HepG2 (cell line): ENCODE data around the gene ADGRG1. TPM values are rescaled to one million over a fixed set of nuclear protein-coding genes. Genes with fewer than 3 reads are reported as not detected.

Experiments used
- CEBPG ChIP-seq: IDR thresholded peaks from 2 replicates; pipeline ENCODE4 v1.6.1; 2016
- FOXK1 ChIP-seq: sonication (generic); formaldehyde crosslinking; IDR thresholded peaks from 2 replicates; pipeline ENCODE4 v1.4.0; 2020; ENCODE audit warnings: low read depth, missing genetic modification reagents, borderline replicate concordance
- KLF16 ChIP-seq, 2 experiments: sonication (generic) in 1 of 2; formaldehyde crosslinking in 1 of 2; IDR thresholded peaks; 2 replicates each; pipeline versions ENCODE4 v1.6.1 to v1.8.0; 2016 to 2023; ENCODE audit warnings: missing genetic modification reagents in 2 of 2, missing compliant biosample characterization in 1 of 2
- MED1 ChIP-seq: sonication (generic); formaldehyde crosslinking; IDR thresholded peaks from 2 replicates; pipeline ENCODE4 v1.4.0; 2020; ENCODE audit warnings: missing genetic modification reagents
- MIER3 ChIP-seq: IDR thresholded peaks from 2 replicates; pipeline ENCODE4 v1.6.1; 2016; ENCODE audit warnings: missing compliant biosample characterization, borderline replicate concordance
- MTF1 ChIP-seq: sonication (generic); formaldehyde crosslinking; IDR thresholded peaks from 2 replicates; pipeline ENCODE4 v1.5.0; 2020; ENCODE audit warnings: missing genetic modification reagents
- NFYB ChIP-seq: sonication (generic); formaldehyde crosslinking; IDR thresholded peaks from 2 replicates; pipeline ENCODE4 v1.4.0; 2020; ENCODE audit warnings: missing genetic modification reagents
- NR2F6 ChIP-seq, 2 experiments: IDR thresholded peaks; 2 replicates each; pipeline ENCODE4 v1.6.1; 2016; ENCODE audit warnings: antibody characterized with exemption in 1 of 2, mild to moderate bottlenecking in 1 of 2
- RBAK ChIP-seq: sonication (generic); formaldehyde crosslinking; IDR thresholded peaks from 2 replicates; pipeline ENCODE4 v1.5.1; 2020; ENCODE audit warnings: mild to moderate bottlenecking, missing genetic modification reagents
- SATB2 ChIP-seq: sonication (generic); formaldehyde crosslinking; IDR thresholded peaks from 2 replicates; pipeline ENCODE4 v1.5.0; 2020; ENCODE audit warnings: missing genetic modification reagents
- STAT5B ChIP-seq: sonication (generic); formaldehyde crosslinking; IDR thresholded peaks from 2 replicates; pipeline ENCODE4 v1.4.0; 2020; ENCODE audit warnings: missing genetic modification reagents
- TCF12 ChIP-seq, 2 experiments: fragments of 450-650 bp in 1 of 2; sonication (generic) in 1 of 2; formaldehyde crosslinking in 1 of 2; IDR thresholded peaks; 2 replicates each; pipeline versions ENCODE4 v1.6.1 to v1.8.0; 2017 to 2022; ENCODE audit warnings: antibody characterized with exemption in 1 of 2, mild to moderate bottlenecking in 1 of 2, missing genetic modification reagents in 1 of 2, moderate library complexity in 1 of 2
- TMF1 ChIP-seq: sonication (generic); formaldehyde crosslinking; IDR thresholded peaks from 2 replicates; pipeline ENCODE4 v1.8.1; 2022; ENCODE audit warnings: low read depth, missing genetic modification reagents
- ZBTB21 ChIP-seq: sonication (generic); formaldehyde crosslinking; IDR thresholded peaks from 2 replicates; pipeline ENCODE4 v1.4.0; 2020; ENCODE audit warnings: missing genetic modification reagents
- ZMAT3 ChIP-seq: sonication (generic); formaldehyde crosslinking; conservative IDR thresholded peaks from 2 replicates; pipeline ENCODE4 v1.7.0; 2021; ENCODE audit warnings: missing genetic modification reagents
- ZNF180 ChIP-seq: sonication (generic); formaldehyde crosslinking; IDR thresholded peaks from 2 replicates; pipeline ENCODE4 v1.4.0; 2020; ENCODE audit warnings: low read depth, missing genetic modification reagents, borderline replicate concordance
- ZNF263 ChIP-seq: sonication (generic); formaldehyde crosslinking; IDR thresholded peaks from 2 replicates; pipeline ENCODE4 v1.4.0; 2020; ENCODE audit warnings: missing genetic modification reagents
- ZNF782 ChIP-seq: sonication (generic); formaldehyde crosslinking; IDR thresholded peaks from 2 replicates; pipeline ENCODE4 v1.4.0; 2020; ENCODE audit warnings: missing genetic modification reagents, mild to moderate bottlenecking, borderline replicate concordance
- polyA plus RNA-seq, 8 experiments: library from polyadenylated mRNA; depleted of rRNA in 3 of 8; stranded (reverse) in 7 of 8; unstranded in 1 of 8; fragments of >200 nt; fragmentation: Illumina TruSeq in 4 of 8; extraction: Trizol in 4 of 8; gene quantifications; 2 replicates each; pipeline versions ENCODE4 v1.2.1 to v1.2.3, GENCODE V29; 2011 to 2016; ENCODE audit warnings: low read depth in 4 of 8, missing spikeins in 1 of 8, mixed read lengths in 1 of 8; ENCODE audit not compliant: insufficient read depth in 1 of 8
- total RNA-seq, 5 experiments: library from RNA; depleted of rRNA; stranded (reverse); fragments of >200 nt; fragmentation: Illumina TruSeq; extraction: Trizol; gene quantifications; 2 replicates each; pipeline ENCODE4 v1.2.3, GENCODE V29; 2016; ENCODE audit warnings: low read depth in 1 of 5
- TF ChIP-seq, protein P1 (sequence below): sonication (generic); formaldehyde crosslinking; IDR thresholded peaks from 2 replicates; pipeline ENCODE4 v1.5.1; 2020; ENCODE audit warnings: mild to moderate bottlenecking, missing genetic modification reagents, moderate library complexity
- TF ChIP-seq, protein P2 (sequence below): sonication (generic); formaldehyde crosslinking; IDR thresholded peaks from 2 replicates; pipeline ENCODE4 v1.4.0; 2020; ENCODE audit warnings: mild to moderate bottlenecking, missing genetic modification reagents
- TF ChIP-seq, protein P3 (sequence below): sonication (generic); formaldehyde crosslinking; IDR thresholded peaks from 2 replicates; pipeline ENCODE4 v1.5.1; 2020; ENCODE audit warnings: missing genetic modification reagents, mild to moderate bottlenecking, borderline replicate concordance

The ADGRG1 gene
- total and polyA plus RNA-seq, 2 of the 13 experiments (the other 11 are each of a cell fraction or from before 2014, with no cell fraction given): 2.7 to 5.9 TPM

DNA sequence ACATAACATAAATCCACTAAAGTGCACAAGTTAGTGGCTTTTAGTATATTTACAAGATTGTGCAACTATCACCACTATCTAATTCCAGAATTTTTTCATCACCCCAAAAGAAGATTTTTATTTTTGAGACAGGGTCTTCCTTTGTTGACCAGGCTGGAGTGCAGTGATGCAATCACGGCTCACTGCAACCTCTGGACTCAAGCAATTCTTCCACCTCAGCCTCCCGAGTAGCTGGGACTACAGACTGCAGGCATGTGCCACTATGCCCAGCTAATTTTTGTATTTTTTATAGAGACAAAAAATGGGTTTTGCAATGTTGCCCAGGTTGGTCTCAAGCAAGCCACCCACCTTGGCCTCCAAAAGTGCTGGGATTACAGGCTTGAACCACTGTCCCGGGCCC is 81.2 kb downstream of the ADGRG1 start (continued):
- TF ChIP-seq KLF16 (CRISPR knock-in tag; IDR thresholded peaks at IDR 0.05) (peak in 1 of 2 experiments; percentile 49; a peak in 1 of 4 replicates), NR2F6 (IDR thresholded peaks at IDR 0.05) (0 out of 2 replicates have a peak, but pooled peaks have one; percentile 18), NR2F6 (CRISPR knock-in tag; IDR thresholded peaks at IDR 0.05) (peak; percentile 26; the same call in 1 of the 2 replicates), MIER3 (CRISPR knock-in tag) (0 out of 2 replicates have a peak, but pooled peaks have one; percentile 55), FOXK1 (peak; percentile 49; the same call in 1 of the 2 replicates), ZNF180 (no peak), ZMAT3 (CRISPR knock-in tag) (no peak), TCF12 (IDR thresholded peaks at IDR 0.05) (no peak), TCF12 (CRISPR knock-in tag; IDR thresholded peaks at IDR 0.05) (no peak), ZBTB21 (CRISPR knock-in tag) (no peak), SATB2 (no peak), ZNF782 (no peak), MED1 (CRISPR knock-in tag) (peak; percentile 68), RBAK (CRISPR knock-in tag) (no peak), NFYB (no peak), STAT5B (no peak), CEBPG (peak; percentile 99), TMF1 (CRISPR knock-in tag) (no peak), ZNF263 (CRISPR knock-in tag) (0 out of 2 replicates have a peak, but pooled peaks have one; percentile 33), MTF1 (no peak)
- TF ChIP-seq, protein P1, sequence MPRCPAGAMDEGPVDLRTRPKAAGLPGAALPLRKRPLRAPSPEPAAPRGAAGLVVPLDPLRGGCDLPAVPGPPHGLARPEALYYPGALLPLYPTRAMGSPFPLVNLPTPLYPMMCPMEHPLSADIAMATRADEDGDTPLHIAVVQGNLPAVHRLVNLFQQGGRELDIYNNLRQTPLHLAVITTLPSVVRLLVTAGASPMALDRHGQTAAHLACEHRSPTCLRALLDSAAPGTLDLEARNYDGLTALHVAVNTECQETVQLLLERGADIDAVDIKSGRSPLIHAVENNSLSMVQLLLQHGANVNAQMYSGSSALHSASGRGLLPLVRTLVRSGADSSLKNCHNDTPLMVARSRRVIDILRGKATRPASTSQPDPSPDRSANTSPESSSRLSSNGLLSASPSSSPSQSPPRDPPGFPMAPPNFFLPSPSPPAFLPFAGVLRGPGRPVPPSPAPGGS: no peak
- TF ChIP-seq, protein P2, sequence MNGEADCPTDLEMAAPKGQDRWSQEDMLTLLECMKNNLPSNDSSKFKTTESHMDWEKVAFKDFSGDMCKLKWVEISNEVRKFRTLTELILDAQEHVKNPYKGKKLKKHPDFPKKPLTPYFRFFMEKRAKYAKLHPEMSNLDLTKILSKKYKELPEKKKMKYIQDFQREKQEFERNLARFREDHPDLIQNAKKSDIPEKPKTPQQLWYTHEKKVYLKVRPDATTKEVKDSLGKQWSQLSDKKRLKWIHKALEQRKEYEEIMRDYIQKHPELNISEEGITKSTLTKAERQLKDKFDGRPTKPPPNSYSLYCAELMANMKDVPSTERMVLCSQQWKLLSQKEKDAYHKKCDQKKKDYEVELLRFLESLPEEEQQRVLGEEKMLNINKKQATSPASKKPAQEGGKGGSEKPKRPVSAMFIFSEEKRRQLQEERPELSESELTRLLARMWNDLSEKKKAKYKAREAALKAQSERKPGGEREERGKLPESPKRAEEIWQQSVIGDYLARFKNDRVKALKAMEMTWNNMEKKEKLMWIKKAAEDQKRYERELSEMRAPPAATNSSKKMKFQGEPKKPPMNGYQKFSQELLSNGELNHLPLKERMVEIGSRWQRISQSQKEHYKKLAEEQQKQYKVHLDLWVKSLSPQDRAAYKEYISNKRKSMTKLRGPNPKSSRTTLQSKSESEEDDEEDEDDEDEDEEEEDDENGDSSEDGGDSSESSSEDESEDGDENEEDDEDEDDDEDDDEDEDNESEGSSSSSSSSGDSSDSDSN (CRISPR knock-in tag): no peak
- TF ChIP-seq, protein P3, sequence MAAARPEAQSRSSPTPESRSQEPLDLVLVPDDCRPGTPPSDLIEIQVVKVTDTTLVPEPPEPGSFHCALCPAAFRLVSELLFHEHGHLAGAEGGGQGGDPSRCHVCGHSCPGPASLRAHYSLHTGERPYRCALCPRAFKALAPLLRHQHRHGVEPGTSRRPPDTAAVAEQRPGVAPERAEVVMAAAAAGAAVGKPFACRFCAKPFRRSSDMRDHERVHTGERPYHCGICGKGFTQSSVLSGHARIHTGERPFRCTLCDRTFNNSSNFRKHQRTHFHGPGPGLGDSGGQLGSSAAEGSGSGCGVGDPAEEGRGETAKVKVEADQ (CRISPR knock-in tag): no peak
